A549 (cell line): Measurements from ENCODE around the gene ACER1. TPM values are rescaled to one million over a fixed set of nuclear protein-coding genes. Genes with fewer than 3 reads are reported as not detected.

ENCODE experiments used
- ATAC-seq, 2 experiments: fragments of 200-7000 bp in 1 of 2; fragments of >200 bp in 1 of 2; cut with Nextera tagmentation in 1 of 2; cut with Tn5 transposase in 1 of 2; 3 replicates each; pipeline versions ENCODE4 v1.8.0 to v1.9.1; 2018 to 2020; ENCODE audit warnings: mild to moderate bottlenecking in 1 of 2, moderate library complexity in 1 of 2
- CTCF ChIA-PET: fragments of 300-600 bp; sonication (Branson Sonifier 250); formaldehyde crosslinking; extraction: SDS; loops from one replicate; lab custom pipeline; 2021; ENCODE audit warnings: antibody characterized with exemption, inconsistent platforms; lab: Yijun Ruan, JAX
- POLR2A ChIA-PET: fragments of 350-600 bp; formaldehyde crosslinking; extraction: SDS; loops from one replicate; lab custom pipeline; 2021; ENCODE audit warnings: antibody characterized with exemption, inconsistent platforms; lab: Yijun Ruan, JAX
- DNase-seq, 2 experiments: peaks; one replicate each; pipeline versions ENCODE4 v3.0.0 to v3.0.0-alpha.2; 2011 to 2016; ENCODE audit warnings: low read depth in 1 of 2, low spot score in 1 of 2
- FAIRE-seq: peaks from 2 replicates; lab custom pipeline; 2011; peaks lifted over from hg19 to GRCh38; lab: Jason Lieb, UNC
- H3K27ac ChIP-seq, 2 experiments: fragments of >200 bp; sonication (Bioruptor Twin); formaldehyde crosslinking; 3 replicates each; pipeline ENCODE4 v1.5.1; 2016 to 2017
- H3K4me1 ChIP-seq: fragments of >200 bp; sonication (Bioruptor Twin); formaldehyde crosslinking; 3 replicates; pipeline ENCODE4 v1.6.1; 2016
- H3K4me2 ChIP-seq: fragments of >200 bp; sonication (Bioruptor Twin); formaldehyde crosslinking; 3 replicates; pipeline ENCODE4 v1.6.1; 2016
- H3K4me3 ChIP-seq: fragments of >200 bp; sonication (Bioruptor Twin); formaldehyde crosslinking; 3 replicates; pipeline ENCODE4 v1.5.1; 2016
- H3K9me3 ChIP-seq: fragments of >200 bp; sonication (Bioruptor Twin); formaldehyde crosslinking; 3 replicates; pipeline ENCODE4 v1.6.1; 2016
- BHLHE40 ChIP-seq: IDR thresholded peaks from 2 replicates; pipeline ENCODE4 v1.6.1; 2012; ENCODE audit warnings: low read depth, low read length, inconsistent platforms
- CHD4 ChIP-seq: fragments of 200-600 bp; sonication (generic); IDR thresholded peaks from 2 replicates; pipeline ENCODE4 v1.6.1; 2016; ENCODE audit warnings: antibody characterized with exemption, mild to moderate bottlenecking, borderline replicate concordance
- EP300 ChIP-seq, 2 experiments: fragments of >200 bp; sonication (Bioruptor Twin); formaldehyde crosslinking; IDR thresholded peaks; 2 replicates in 1 of 2; 3 replicates in 1 of 2; pipeline ENCODE4 v1.6.1; 2016 to 2017
- FOXS1 ChIP-seq: fragments of 250-450 bp; sonication (Bioruptor Pico); IDR thresholded peaks from 2 replicates; pipeline ENCODE4 v1.5.0; 2020; ENCODE audit warnings: mild to moderate bottlenecking, moderate library complexity
- HDAC2 ChIP-seq: fragments of 200-600 bp; sonication (generic); IDR thresholded peaks from 2 replicates; pipeline ENCODE4 v1.6.1; 2016
- HEYL ChIP-seq: fragments of 250-450 bp; sonication (Bioruptor Pico); IDR thresholded peaks from 2 replicates; pipeline ENCODE4 v1.8.0; 2021; ENCODE audit warnings: mild to moderate bottlenecking, moderate library complexity
- HMGXB4 ChIP-seq: fragments of 250-450 bp; sonication (Bioruptor Pico); IDR thresholded peaks from 2 replicates; pipeline ENCODE4 v1.5.0; 2021; ENCODE audit warnings: mild to moderate bottlenecking, moderate library complexity, borderline replicate concordance
- HOXB13 ChIP-seq: fragments of 250-450 bp; sonication (Bioruptor Pico); IDR thresholded peaks from 2 replicates; pipeline ENCODE4 v1.5.0; 2020; ENCODE audit warnings: low read depth, mild to moderate bottlenecking, moderate library complexity
- HOXB5 ChIP-seq: fragments of 250-450 bp; sonication (Bioruptor Pico); IDR thresholded peaks from 2 replicates; pipeline ENCODE4 v1.5.0; 2020; ENCODE audit warnings: mild to moderate bottlenecking, moderate library complexity
- KDM5A ChIP-seq: fragments of 200-600 bp; sonication (generic); IDR thresholded peaks from 2 replicates; pipeline ENCODE4 v1.6.1; 2016; ENCODE audit warnings: antibody characterized with exemption, mild to moderate bottlenecking
- MAX ChIP-seq: IDR thresholded peaks from 2 replicates; pipeline ENCODE4 v1.6.1; 2012
- NPAS2 ChIP-seq: fragments of 250-450 bp; sonication (Bioruptor Pico); IDR thresholded peaks from 2 replicates; pipeline ENCODE4 v1.8.0; 2022; ENCODE audit warnings: mild to moderate bottlenecking, moderate library complexity, borderline replicate concordance
- PHF8 ChIP-seq: fragments of 200-600 bp; sonication (generic); IDR thresholded peaks from 2 replicates; pipeline ENCODE4 v1.6.1; 2016; ENCODE audit warnings: low read depth, mild to moderate bottlenecking, antibody characterized with exemption, moderate library complexity, borderline replicate concordance
- POLR2A ChIP-seq: IDR thresholded peaks from 2 replicates; pipeline ENCODE4 v1.6.1; 2012; ENCODE audit warnings: mild to moderate bottlenecking, low read length
- POLR2AphosphoS2 ChIP-seq: conservative IDR thresholded peaks from 2 replicates; pipeline ENCODE4 v1.6.1; 2012; ENCODE audit warnings: low read length, improper control_type of control experiment, inconsistent platforms
- RARB ChIP-seq: fragments of 250-450 bp; sonication (Bioruptor Pico); IDR thresholded peaks from 2 replicates; pipeline ENCODE4 v1.8.0; 2021; ENCODE audit warnings: mild to moderate bottlenecking, moderate library complexity
- ZC3H11A ChIP-seq: fragments of 450-650 bp; IDR thresholded peaks from 2 replicates; pipeline ENCODE4 v1.6.1; 2014; ENCODE audit warnings: antibody characterized with exemption, mild to moderate bottlenecking
- ZNF302 ChIP-seq: fragments of 250-450 bp; sonication (Bioruptor Pico); IDR thresholded peaks from 2 replicates; pipeline ENCODE4 v1.9.0; 2021; ENCODE audit warnings: inconsistent platforms, mild to moderate bottlenecking, moderate library complexity
- ZSCAN20 ChIP-seq: fragments of 250-450 bp; sonication (Bioruptor Pico); IDR thresholded peaks from 2 replicates; pipeline ENCODE4 v1.8.0; 2022; ENCODE audit warnings: mild to moderate bottlenecking, moderate library complexity
- WGBS: methylation state at CpG from one replicate; pipeline ENCODE4 v1.1.6; 2017; ENCODE audit errors: missing lambda C conversion rate; 5-methylcytosine and 5-hydroxymethylcytosine counted together
- polyA plus RNA-seq, 4 experiments: library from polyadenylated mRNA; depleted of rRNA in 3 of 4; stranded (reverse); fragments of >200 nt; fragmentation: RNase III in 1 of 4; extraction: RNeasy Plus Mini Kit Qiagen cat#74134 plus additional on column Dnase treatment in 1 of 4; gene quantifications; 2 replicates in 3 of 4; 3 replicates in 1 of 4; pipeline ENCODE4 v1.2.3, GENCODE V29; 2011 to 2017
- TF ChIP-seq, protein P1 (sequence below): IDR thresholded peaks from 2 replicates; pipeline ENCODE4 v1.6.1; 2012

ACER1 gene
- polyA plus RNA-seq, 2 of the 4 experiments (the other 2 are of a cell fraction): not detected

DNA sequence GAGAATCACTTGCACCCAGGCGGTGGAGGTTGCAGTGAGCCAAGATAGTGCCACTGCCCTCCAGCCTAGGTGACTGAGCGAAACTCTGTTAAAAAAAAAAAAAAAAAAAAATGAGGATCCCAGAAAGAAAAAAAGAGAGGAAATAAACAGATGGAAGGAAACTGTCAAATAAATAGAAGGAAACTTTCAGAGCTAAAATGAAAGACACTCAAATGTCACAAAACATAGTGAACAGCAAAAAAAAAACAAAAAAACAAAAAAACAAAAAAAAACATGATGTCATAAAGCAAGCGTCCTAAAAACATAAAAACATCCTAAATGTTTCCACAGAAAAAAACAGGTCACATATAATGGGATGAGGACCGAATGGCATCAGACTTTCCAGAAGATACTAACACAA lies 68.6 kb downstream of the ACER1 start:
- ATAC-seq (no peak), FAIRE-seq (no peak), DNase-seq (no peak)
- no peak overlapping the region for H3K4me2 ChIP-seq
- 81% methylated on average over 3 of the region's 4 CpGs for WGBS
- H3K9me3 ChIP-seq: no peaks in the 10 kb centered on the region
- no peak overlapping the region for H3K4me3 ChIP-seq
- no peaks in the 10 kb centered on the region for H3K4me1 ChIP-seq
- ChIA-PET POLR2A (no interaction called here), CTCF (interaction anchor here (1.7 kb wide), 1 partner anchor 46 kb away, joined by 6 read pairs; no protein-coding TSS in a partner anchor)
- TF ChIP-seq CHD4 (no peak), HEYL (CRISPR knock-in tag) (no peak), NPAS2 (CRISPR knock-in tag) (no peak)
- H3K27ac ChIP-seq: no peak overlapping the region

- H3K27ac ChIP-seq: no peak overlapping the region
- FAIRE-seq: no peak
- POLR2A ChIA-PET: no interaction called here
These were observed 69.5 kb downstream of the ACER1 start for GRCh38 chr19:6263735-6264444.

GRCh38 chr19:6263306-6263705 lies 70.1 kb downstream of the ACER1 start:
- Histone ChIP-seq H3K27ac (no peak overlapping the region), H3K4me1 (no peaks in the 10 kb centered on the region), H3K9me3 (no peaks in the 10 kb centered on the region), H3K4me3 (no peak overlapping the region), H3K4me2 (no peak overlapping the region)
- no peak for TF ChIP-seq ZC3H11A
- no peak for TF ChIP-seq PHF8
- TF ChIP-seq RARB (CRISPR knock-in tag): no peak
- no peak for TF ChIP-seq MAX
- no peak for TF ChIP-seq CHD4
- TF ChIP-seq HOXB13 (CRISPR knock-in tag): no peak
- TF ChIP-seq HDAC2: no peak
- TF ChIP-seq ZNF302 (CRISPR knock-in tag): no peak
- 92% methylated on average over 12 of the region's 12 CpGs for WGBS
- FAIRE-seq (no peak), ATAC-seq (no peak), DNase-seq (no peak)
- CTCF ChIA-PET: no interaction called here
- POLR2A ChIA-PET: no interaction called here

More at GRCh38 chr19:6263735-6264444, 69.5 kb downstream of the ACER1 start:
- ATAC-seq (no peak), DNase-seq (no peak)
- no peak overlapping the region for H3K4me3 ChIP-seq
- H3K9me3 ChIP-seq: no peaks in the 10 kb centered on the region
- no peak for TF ChIP-seq HMGXB4 (CRISPR knock-in tag)
- no peak for TF ChIP-seq POLR2AphosphoS2
- no peak for TF ChIP-seq ZSCAN20 (CRISPR knock-in tag)
- TF ChIP-seq KDM5A: no peak
- TF ChIP-seq HOXB5 (CRISPR knock-in tag): no peak
- no peak for TF ChIP-seq POLR2A
- TF ChIP-seq, protein P1, sequence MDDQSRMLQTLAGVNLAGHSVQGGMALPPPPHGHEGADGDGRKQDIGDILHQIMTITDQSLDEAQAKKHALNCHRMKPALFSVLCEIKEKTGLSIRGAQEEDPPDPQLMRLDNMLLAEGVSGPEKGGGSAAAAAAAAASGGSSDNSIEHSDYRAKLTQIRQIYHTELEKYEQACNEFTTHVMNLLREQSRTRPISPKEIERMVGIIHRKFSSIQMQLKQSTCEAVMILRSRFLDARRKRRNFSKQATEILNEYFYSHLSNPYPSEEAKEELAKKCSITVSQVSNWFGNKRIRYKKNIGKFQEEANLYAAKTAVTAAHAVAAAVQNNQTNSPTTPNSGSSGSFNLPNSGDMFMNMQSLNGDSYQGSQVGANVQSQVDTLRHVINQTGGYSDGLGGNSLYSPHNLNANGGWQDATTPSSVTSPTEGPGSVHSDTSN: no peak
- TF ChIP-seq BHLHE40: no peak
- no peak for TF ChIP-seq EP300 (IDR thresholded peaks at IDR 0.05)
- no peak for TF ChIP-seq FOXS1 (CRISPR knock-in tag)
- 89% methylated on average over 12 of the region's 18 CpGs for WGBS
- H3K4me2 ChIP-seq: no peak overlapping the region
- CTCF ChIA-PET: interaction anchor here (1.7 kb wide), 1 partner anchor 45 kb away, joined by 6 read pairs; no protein-coding TSS in a partner anchor
- no peaks in the 10 kb centered on the region for H3K4me1 ChIP-seq
